Activated CD4-positive, CD25-positive, alpha-beta regulatory T cell (primary cell): ENCODE measurements around the gene APCDD1.
"Not testable (repeated sequence)": the region's sequence is repeated elsewhere in the genome, so short reads cannot be mapped to it uniquely, and the experiment has no call there.

ENCODE experiments used
- DNase-seq, 4 experiments: peaks; one replicate each; lab custom pipeline; 2025; lab: John Stamatoyannopoulos, UW

Gene APCDD1

GRCh38 chr18:10462597-10462996 lies 8.2 kb downstream of the APCDD1 start:
- DNase-seq, result no peak

- DNase-seq, result no peak
Measured at GRCh38 chr18:10463096-10463495, 8.7 kb downstream of the APCDD1 start.

GRCh38 chr18:10463741-10464140 lies 9.3 kb downstream of the APCDD1 start:
- no peak for DNase-seq

- not testable (repeated sequence) for DNase-seq
Measured at GRCh38 chr18:10464161-10464648, 9.8 kb downstream of the APCDD1 start.

- DNase-seq, result no peak
Measured at GRCh38 chr18:10465174-10465939, 10.9 kb downstream of the APCDD1 start.

- no peak for DNase-seq
Measured at GRCh38 chr18:10470429-10470828, 16.0 kb downstream of the APCDD1 start.

GRCh38 chr18:10471574-10471973 lies 17.1 kb downstream of the APCDD1 start:
- no peak for DNase-seq

- DNase-seq, result no peak
Measured at GRCh38 chr18:10473132-10473531, 18.7 kb downstream of the APCDD1 start.

- DNase-seq, result no peak
Measured at GRCh38 chr18:10474309-10474708, 19.9 kb downstream of the APCDD1 start.

- no peak for DNase-seq
Measured at GRCh38 chr18:10475276-10475653, 20.8 kb downstream of the APCDD1 start.

GRCh38 chr18:10475654-10476291 lies 21.3 kb downstream of the APCDD1 start:
- DNase-seq, result no peak

- no peak for DNase-seq
Measured at GRCh38 chr18:10476338-10476791, 21.9 kb downstream of the APCDD1 start.

- DNase-seq, result no peak
Measured at GRCh38 chr18:10477121-10477862, 22.9 kb downstream of the APCDD1 start.

- DNase-seq, result no peak
Measured at GRCh38 chr18:10477863-10478260, 23.4 kb downstream of the APCDD1 start.

- DNase-seq, result no peak
Measured at GRCh38 chr18:10481831-10482230, 27.4 kb downstream of the APCDD1 start.

GRCh38 chr18:10482363-10482984 lies 28.0 kb downstream of the APCDD1 start:
- no peak for DNase-seq

GRCh38 chr18:10482985-10483949 lies 28.8 kb downstream of the APCDD1 start:
- DNase-seq, result no peak

- DNase-seq, result no peak
Measured at GRCh38 chr18:10485475-10485874, 31.0 kb downstream of the APCDD1 start.

GRCh38 chr18:10486362-10486761 lies 31.9 kb downstream of the APCDD1 start:
- DNase-seq, result no peak

GRCh38 chr18:10487154-10487553 lies 32.7 kb downstream of the APCDD1 start:
- no peak for DNase-seq

- no peak for DNase-seq
Measured at GRCh38 chr18:10488017-10488416, 33.6 kb downstream of the APCDD1 start.
